ENCODE results near the gene CLSTN1. TPM values are rescaled to one million over a fixed set of nuclear protein-coding genes. Genes with fewer than 3 reads are reported as not detected.

Gene CLSTN1
- total RNA-seq, 1 experiment from 2014 or later, result 119 TPM

GRCh38 chr1:9687120-9687873 is 136.5 kb downstream of the CLSTN1 start (continued):
- TF ChIP-seq ZBTB43 (CRISPR knock-in tag; IDR thresholded peaks at IDR 0.05), result no peak
- TF ChIP-seq USF2 (CRISPR knock-in tag; IDR thresholded peaks at IDR 0.05), result no peak
- TF ChIP-seq AR (CRISPR knock-in tag; IDR thresholded peaks at IDR 0.05), result no peak
- no peak for TF ChIP-seq IRF2 (CRISPR knock-in tag; IDR thresholded peaks at IDR 0.05; ENCODE audit: borderline replicate concordance, low read depth)
- TF ChIP-seq NFATC4 (CRISPR knock-in tag; IDR thresholded peaks at IDR 0.05), result no peak
- no peak for TF ChIP-seq CDX4 (CRISPR knock-in tag; IDR thresholded peaks at IDR 0.05; ENCODE audit: borderline replicate concordance)
- no peak for TF ChIP-seq MXD4 (CRISPR knock-in tag; IDR thresholded peaks at IDR 0.05; ENCODE audit: borderline replicate concordance)
- no peak for TF ChIP-seq ELF4 (CRISPR knock-in tag; IDR thresholded peaks at IDR 0.05; ENCODE audit: low read depth)
- TF ChIP-seq MLX (CRISPR knock-in tag; IDR thresholded peaks at IDR 0.05), result no peak
- TF ChIP-seq ZNF219 (CRISPR knock-in tag; IDR thresholded peaks at IDR 0.05; ENCODE audit: borderline replicate concordance), result no peak
- no peak for TF ChIP-seq E2F1 (CRISPR knock-in tag; IDR thresholded peaks at IDR 0.05)
- no peak for TF ChIP-seq ERG (CRISPR knock-in tag; IDR thresholded peaks at IDR 0.05)
- TF ChIP-seq HMGA2 (CRISPR knock-in tag; IDR thresholded peaks at IDR 0.05), result no peak
- TF ChIP-seq FOXP4 (CRISPR knock-in tag; IDR thresholded peaks at IDR 0.05), result no peak
- TF ChIP-seq RELA (CRISPR knock-in tag; IDR thresholded peaks at IDR 0.05; ENCODE audit: borderline replicate concordance), result 0 out of 2 replicates have a peak, but pooled peaks have one; percentile 25
- TF ChIP-seq PREB (CRISPR knock-in tag; IDR thresholded peaks at IDR 0.05; ENCODE audit: borderline replicate concordance), result no peak
- no peak for TF ChIP-seq ZSCAN18 (CRISPR knock-in tag; IDR thresholded peaks at IDR 0.05)
- 0 out of 2 replicates have a peak, but pooled peaks have one; percentile 8 for TF ChIP-seq GABPB1 (CRISPR knock-in tag; IDR thresholded peaks at IDR 0.05)
- TF ChIP-seq ZMAT4 (CRISPR knock-in tag; IDR thresholded peaks at IDR 0.05), result no peak
- TF ChIP-seq ATF6 (CRISPR knock-in tag; IDR thresholded peaks at IDR 0.05), result no peak
- no peak for TF ChIP-seq FOXJ3 (CRISPR knock-in tag; IDR thresholded peaks at IDR 0.05; ENCODE audit: borderline replicate concordance)
